ENCODE data around the gene ARPC2. TPM values are rescaled to one million over a fixed set of nuclear protein-coding genes. Genes with fewer than 3 reads are reported as not detected.

The ARPC2 gene
- total and polyA plus RNA-seq, 7 donors = 235 to 517 (median 267) TPM

DNA sequence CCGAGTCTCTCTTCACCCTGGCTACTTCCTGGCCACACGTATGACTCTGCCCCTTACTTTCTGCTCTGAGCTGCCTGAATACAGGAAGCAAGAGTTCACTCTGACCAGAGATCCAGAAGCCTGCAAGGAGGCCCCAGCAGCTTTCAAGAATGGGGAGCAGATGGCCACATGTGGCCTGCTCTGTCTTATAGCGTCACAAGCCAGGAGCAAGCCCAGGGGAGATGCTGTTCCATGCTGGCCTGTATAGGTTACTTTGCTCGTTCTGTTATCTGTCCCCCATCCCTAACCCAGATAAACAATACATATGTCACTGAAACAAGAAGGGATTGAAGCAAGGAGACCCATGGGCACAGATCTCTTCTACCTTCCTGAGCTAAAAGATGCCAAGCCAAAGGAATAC is 57.6 kb downstream of the ARPC2 start:
- no peak for TF ChIP-seq POLR2AphosphoS5 (IDR thresholded peaks at IDR 0.05)
- no peak for TF ChIP-seq EP300 (IDR thresholded peaks at IDR 0.05)
- TF ChIP-seq, protein P1, sequence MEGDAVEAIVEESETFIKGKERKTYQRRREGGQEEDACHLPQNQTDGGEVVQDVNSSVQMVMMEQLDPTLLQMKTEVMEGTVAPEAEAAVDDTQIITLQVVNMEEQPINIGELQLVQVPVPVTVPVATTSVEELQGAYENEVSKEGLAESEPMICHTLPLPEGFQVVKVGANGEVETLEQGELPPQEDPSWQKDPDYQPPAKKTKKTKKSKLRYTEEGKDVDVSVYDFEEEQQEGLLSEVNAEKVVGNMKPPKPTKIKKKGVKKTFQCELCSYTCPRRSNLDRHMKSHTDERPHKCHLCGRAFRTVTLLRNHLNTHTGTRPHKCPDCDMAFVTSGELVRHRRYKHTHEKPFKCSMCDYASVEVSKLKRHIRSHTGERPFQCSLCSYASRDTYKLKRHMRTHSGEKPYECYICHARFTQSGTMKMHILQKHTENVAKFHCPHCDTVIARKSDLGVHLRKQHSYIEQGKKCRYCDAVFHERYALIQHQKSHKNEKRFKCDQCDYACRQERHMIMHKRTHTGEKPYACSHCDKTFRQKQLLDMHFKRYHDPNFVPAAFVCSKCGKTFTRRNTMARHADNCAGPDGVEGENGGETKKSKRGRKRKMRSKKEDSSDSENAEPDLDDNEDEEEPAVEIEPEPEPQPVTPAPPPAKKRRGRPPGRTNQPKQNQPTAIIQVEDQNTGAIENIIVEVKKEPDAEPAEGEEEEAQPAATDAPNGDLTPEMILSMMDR (IDR thresholded peaks at IDR 0.05) = no peak
- TF ChIP-seq POLR2A (IDR thresholded peaks at IDR 0.05) = no peak
- Histone ChIP-seq H3K4me3 (no peak overlapping the region), H3K4me1 (peaks cover 0 to 38% (median 27%) of the 10 kb centered on the region in 4 donors), H3K27me3 (no peaks in the 10 kb centered on the region), H3K36me3 (peaks cover 51 to 61% (median 61%) of the 10 kb centered on the region in 4 donors), H3K27ac (peak overlapping the region; percentile 78 to 84 (median 82)), H3K9me3 (no peaks in the 10 kb centered on the region)
- WGBS, 2 donors = 52 to 77% methylated on average over 4 of the region's 4 CpGs
- intact Hi-C loops (cut with DNase I) = loop anchor here (5.0 kb wide), 1 partner anchor 87 kb away; no protein-coding TSS in a partner anchor
- DNase-seq = no peak

DNA sequence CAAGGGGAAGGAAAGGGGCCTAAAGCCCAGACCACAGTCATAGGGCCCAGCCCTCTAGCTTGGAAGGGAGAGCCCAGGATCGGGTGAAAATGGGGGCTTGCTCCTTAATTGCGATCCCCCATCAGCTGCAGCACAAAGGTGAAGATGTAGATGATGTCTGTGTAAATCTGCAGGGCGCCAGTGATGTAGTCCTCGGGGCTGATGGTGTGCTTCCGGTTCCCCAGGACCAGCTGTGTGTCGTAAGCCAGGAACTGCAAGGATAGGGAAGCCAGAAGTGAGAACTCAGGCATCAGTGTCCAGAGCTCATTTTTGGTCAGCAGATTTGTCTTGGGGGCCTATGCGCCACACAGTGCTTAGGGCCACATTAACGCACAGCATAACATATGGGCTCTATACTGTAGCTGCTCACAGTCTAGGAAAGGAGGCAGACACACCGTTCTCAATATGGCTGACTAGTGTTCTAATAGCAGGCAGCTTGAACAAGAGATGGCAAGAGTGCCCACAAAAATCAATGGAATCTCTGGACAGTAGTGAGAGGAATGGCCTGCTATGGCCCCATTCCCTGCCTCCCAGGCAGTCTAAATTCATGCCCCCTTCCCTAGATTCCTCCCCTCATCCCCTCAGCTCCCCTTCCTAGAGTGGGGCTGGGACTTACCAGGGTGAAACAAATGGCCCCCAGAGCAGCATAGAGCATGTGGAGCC is 58.5 kb downstream of the ARPC2 start:
- Histone ChIP-seq H3K36me3 (peaks cover 60 to 70% (median 70%) of the 10 kb centered on the region in 4 donors), H3K27me3 (no peaks in the 10 kb centered on the region), H3K9me3 (no peaks in the 10 kb centered on the region), H3K4me1 (peaks cover 0 to 38% (median 27%) of the 10 kb centered on the region in 4 donors), H3K4me3 (no peak overlapping the region), H3K27ac (peak overlapping the region in 2 of 4 donors; percentile 78 to 81)
- DNase-seq = no peak
- intact Hi-C loops (cut with DNase I) = no loop called here
- WGBS, 2 donors = 83 to 86% methylated on average over 9 of the region's 9 CpGs
- TF ChIP-seq POLR2A (IDR thresholded peaks at IDR 0.05) (no peak), POLR2AphosphoS5 (IDR thresholded peaks at IDR 0.05) (no peak), EP300 (IDR thresholded peaks at IDR 0.05) (no peak)
- TF ChIP-seq, protein P1 (IDR thresholded peaks at IDR 0.05) = no peak

DNA sequence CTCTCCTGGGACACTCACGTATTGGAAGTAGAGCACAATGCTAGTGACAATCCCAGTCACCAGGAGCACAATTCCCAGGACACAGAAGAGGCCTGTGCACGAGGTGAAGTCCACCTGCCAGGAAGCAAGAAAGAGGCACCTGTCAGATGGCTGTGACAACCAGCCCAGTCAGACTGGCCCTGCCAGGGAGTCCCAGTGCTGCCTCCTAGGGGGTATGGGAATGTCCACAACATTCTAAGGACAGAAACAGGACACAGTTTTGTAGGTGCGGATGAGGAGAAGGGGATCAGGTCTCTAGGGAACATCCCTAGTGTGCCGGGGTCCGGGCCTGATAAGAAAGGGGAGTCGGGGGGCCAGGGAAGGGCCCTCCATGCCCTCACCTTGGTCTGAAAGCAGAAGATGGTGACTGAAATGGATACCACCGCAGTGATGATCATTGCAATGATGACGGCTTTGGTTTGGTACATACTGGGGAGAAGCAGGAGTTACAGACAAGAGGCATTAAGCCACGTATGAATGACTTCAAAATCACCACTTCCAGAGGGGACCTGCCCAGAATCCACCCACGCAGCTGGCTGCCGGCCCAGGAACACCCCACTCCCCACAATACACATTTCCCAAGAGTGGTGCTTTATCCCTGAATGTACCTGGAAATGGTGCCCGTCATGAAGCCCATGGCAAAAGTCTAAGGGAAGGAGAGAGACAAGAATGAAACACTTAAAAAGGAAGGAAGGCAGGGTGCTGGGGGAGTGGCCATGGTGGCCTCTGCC is 60.2 kb downstream of the ARPC2 start:
- Histone ChIP-seq H3K36me3 (peaks cover 61 to 86% (median 78%) of the 10 kb centered on the region in 4 donors), H3K27me3 (no peaks in the 10 kb centered on the region), H3K9me3 (no peaks in the 10 kb centered on the region), H3K27ac (peak overlapping the region in 2 of 4 donors; percentile 5 to 6), H3K4me3 (no peak overlapping the region), H3K4me1 (peaks cover 0 to 37% (median 23%) of the 10 kb centered on the region in 4 donors)
- TF ChIP-seq, protein P1 (IDR thresholded peaks at IDR 0.05) = no peak
- no peak for TF ChIP-seq EP300 (IDR thresholded peaks at IDR 0.05)
- no peak for TF ChIP-seq POLR2A (IDR thresholded peaks at IDR 0.05)
- 83 to 87% methylated on average over 12 of the region's 12 CpGs for WGBS, 2 donors
- DNase-seq = no peak
- intact Hi-C loops (cut with DNase I) = no loop called here

DNA sequence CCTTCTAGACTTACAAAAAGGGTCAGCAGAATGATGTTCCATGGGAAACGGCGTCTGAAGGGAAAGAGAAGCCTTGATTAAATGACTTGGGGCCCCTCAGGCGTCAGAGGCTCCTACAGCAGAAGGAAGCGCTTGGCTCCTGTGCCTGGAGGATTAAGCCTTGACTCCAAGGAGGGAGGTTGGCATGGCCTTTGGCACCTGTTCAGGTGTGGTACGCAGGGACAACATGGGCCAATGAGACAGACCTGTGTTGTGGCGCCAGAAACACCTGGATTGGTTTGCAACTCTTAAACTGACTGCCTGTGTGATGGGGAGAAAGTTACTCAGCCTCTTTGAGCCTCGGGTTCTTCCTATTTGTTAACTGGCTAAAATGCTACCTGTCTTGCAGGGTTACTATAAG is 60.9 kb downstream of the ARPC2 start:
- Histone ChIP-seq H3K36me3 (peaks cover 61 to 86% (median 78%) of the 10 kb centered on the region in 4 donors), H3K27me3 (no peaks in the 10 kb centered on the region), H3K4me3 (no peak overlapping the region), H3K27ac (peak overlapping the region in 3 of 4 donors; percentile 5 to 6 (median 6)), H3K9me3 (no peaks in the 10 kb centered on the region), H3K4me1 (peaks cover 0 to 37% (median 23%) of the 10 kb centered on the region in 4 donors)
- no peak for DNase-seq
- WGBS, 2 donors = 86 to 89% methylated on average over 7 of the region's 7 CpGs
- TF ChIP-seq POLR2A (IDR thresholded peaks at IDR 0.05) (no peak), EP300 (IDR thresholded peaks at IDR 0.05) (no peak), POLR2AphosphoS5 (IDR thresholded peaks at IDR 0.05) (no peak)
- TF ChIP-seq, protein P1 (IDR thresholded peaks at IDR 0.05) = no peak
- intact Hi-C loops (cut with DNase I) = no loop called here
